M059J (cell line): ENCODE data around the gene AUTS2. TPM values are rescaled to one million over a fixed set of nuclear protein-coding genes. Genes with fewer than 3 reads are reported as not detected.

Experiments used
- DNase-seq: peaks from one replicate; pipeline ENCODE4 v3.0.0-alpha.2; 2012; ENCODE audit warnings: low read depth
- total RNA-seq: library from RNA; depleted of rRNA; stranded (reverse); fragments of >200 nt; shearing (Covaris generic); gene quantifications from 2 replicates; pipeline ENCODE4 v1.2.3, GENCODE V29; 2014

AUTS2 gene
- total RNA-seq, 1 experiment from 2014 or later: 6.9 TPM

DNA sequence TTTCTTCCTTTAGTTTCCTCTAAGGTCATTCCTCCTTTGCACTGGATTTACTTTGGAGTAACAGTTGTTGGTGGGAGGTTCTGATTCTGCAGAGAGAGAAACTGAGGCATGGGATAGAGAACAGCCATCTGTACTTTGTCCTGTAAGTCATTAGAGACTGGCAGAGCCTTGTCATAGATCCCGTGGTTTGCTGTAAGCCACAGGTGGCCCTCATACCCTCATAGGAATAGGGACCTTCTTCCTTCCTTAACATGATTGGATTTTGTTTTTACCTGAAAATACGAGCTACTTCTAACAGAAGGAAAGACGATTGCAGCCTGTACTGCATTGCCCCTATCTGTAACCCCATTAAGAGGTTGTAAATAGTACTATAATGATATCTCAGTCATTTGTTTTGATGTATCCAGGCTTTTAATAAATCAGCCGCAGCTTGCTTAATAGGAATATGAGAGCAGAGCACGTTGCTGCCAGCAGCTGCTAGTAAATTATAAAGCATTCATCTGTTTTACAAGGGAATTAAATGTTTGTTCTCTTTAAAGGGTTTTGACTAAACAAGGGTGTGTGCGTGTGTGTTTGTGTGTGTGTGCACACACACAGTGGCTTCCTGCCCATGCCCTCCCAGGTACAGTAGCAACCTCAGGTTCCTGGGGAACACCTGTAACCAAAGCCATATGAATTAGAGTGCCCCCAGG is 249.8 kb downstream of the AUTS2 start:
- no peak for DNase-seq

DNA sequence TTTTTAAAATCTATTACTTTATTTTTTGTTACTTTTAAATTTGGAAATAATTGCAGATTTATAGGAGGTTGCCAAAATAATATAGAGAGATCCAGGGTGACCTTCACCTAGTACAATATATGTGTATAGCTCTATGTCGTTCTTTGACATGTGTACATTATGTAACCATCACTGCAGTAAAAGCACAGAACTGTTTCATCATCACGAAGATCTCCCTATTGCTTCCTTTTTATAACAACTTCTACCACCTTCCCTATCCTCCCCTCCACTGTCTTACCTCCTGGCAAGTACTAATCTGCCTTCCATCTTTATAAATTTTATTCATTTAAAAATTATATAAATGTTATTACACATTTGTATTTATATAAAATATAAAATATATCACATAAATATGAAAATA is 251.0 kb downstream of the AUTS2 start:
- no peak for DNase-seq

DNA sequence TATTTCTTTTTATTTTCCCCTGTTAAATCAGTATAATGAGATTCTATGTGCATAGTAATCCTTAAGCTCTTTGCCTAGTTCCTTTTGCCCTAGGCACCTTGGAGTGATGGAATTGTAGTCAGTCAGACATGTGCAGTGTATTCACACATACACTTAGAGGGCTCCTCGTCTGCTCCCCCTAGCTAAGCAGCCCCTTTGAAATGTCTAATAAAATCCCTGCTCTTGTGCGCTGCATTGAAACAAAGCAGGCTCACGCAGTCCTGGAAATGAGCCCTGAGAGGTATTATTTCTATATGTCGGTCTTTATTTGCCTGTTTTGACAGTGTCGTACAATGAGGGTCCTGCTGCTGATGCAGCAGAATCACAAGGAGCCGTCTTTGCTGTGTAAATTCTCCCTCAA is 258.7 kb downstream of the AUTS2 start:
- no peak for DNase-seq

DNA sequence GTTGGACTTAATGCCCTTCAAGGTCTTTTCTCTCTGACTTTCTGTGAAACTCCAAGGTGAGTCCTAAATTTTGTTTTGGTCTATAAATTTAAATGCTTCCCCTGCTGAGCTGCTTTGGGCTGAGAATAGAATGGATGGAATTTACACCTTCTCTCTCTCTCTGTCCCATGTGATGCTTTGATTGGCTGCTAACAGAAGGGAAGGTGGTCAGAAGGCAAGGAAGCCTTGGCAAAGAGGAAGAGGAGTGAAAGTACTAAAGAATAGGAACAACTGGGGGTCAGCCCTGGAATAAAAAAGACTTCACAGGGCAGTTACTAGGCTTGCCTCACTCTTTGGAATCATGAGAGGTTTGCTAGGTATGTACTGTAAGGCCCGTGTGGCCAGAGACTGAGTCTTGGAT is 260.2 kb downstream of the AUTS2 start:
- DNase-seq: no peak

DNA sequence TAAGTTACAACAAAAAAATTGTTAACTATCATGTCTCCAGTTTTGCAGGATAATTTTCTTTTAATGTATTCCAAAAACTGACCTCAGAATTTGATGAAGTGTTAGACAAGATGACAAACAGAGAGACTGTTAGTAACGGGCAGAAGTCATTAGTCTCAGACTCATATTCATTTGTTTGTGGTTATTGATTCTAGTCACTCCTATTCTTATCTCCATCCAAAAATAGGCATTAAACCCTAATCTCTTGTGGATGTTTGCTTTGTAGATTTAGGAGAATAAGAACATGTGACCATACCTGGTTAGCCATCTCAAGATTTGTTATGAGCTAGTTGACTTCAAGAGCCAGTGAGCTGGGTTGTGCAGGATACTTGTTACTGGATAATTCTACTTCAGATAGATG is 261.1 kb downstream of the AUTS2 start:
- no peak for DNase-seq

DNA sequence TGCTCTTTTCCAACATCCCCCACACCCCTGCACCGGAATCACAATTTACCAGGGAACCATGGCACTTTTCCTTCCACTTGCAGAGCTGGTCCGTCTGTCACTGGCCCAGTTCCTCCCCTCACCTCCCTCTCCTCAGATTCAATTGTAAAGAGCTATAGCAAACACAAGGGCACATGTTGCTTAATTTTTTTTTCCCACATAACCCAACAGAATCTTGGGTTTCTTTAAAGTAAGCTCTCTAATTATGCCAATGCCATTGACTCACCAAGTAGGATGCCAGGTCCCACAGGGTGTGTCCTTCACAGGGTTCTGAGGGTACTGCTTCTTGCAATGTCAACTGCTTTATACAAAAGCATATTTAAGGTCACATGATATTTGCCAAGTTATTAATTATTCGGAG is 262.2 kb downstream of the AUTS2 start:
- DNase-seq: no peak

DNA sequence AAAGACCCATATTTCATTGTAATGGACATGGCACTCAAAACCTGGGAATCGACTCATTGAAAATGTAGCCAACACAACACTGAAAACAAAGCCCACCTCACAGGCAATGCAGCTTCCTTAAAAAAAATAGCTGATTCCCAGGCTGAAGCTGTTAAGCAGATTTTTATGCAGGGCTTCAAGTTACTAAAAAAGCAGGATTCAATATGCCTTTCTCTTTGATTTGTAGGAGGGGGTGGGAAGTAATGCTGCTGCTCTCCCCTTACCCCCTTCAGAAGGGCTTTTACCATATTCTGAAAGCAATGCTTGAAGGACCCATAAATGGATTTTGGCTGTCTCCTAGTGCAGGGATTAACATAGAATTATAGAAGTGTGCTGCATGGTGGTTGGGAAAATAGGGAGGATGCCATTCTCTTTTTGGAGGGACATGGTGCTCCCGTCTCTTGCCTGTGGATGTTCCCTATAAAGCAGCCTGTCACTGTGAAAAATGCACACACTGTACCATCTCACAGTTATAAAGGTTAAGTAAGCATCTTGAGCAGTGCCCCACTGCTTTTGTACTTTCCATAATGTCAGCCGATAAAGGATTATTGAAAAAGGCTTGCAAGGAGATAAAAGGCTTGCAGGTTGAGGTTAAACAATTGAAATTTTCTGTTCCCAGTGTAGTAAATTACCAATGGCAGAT is 262.8 kb downstream of the AUTS2 start:
- no peak for DNase-seq

DNA sequence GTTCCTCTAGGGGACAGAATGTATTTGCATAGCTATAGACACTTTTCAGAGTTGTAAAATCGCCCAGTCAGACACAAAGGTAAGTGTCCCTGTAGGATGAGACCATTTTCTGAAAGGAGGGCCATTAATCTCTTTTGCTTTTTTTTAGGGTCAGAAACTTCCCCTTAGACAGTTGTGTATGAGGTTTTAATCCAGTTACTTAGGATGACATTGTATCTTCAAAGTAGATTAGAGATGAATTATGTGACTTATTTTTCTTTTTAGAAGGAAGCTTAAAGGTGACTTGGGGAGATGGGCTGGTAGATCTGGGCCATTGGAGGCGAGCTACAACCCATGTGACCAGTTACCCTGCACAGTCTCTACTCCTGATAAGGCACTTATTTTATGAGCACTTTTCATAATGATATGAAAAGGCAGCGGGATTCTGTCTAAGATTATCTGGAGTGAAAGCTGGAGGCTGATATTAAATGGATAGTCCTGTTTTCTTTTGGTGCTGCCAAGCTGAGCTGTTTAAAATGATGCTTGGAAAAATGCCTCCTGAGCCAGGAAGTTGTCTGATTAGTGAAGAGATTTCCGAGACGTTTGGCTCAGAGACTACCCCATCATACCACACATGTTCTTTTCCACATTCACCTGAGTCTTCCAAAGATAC is 264.3 kb downstream of the AUTS2 start:
- DNase-seq: no peak

DNA sequence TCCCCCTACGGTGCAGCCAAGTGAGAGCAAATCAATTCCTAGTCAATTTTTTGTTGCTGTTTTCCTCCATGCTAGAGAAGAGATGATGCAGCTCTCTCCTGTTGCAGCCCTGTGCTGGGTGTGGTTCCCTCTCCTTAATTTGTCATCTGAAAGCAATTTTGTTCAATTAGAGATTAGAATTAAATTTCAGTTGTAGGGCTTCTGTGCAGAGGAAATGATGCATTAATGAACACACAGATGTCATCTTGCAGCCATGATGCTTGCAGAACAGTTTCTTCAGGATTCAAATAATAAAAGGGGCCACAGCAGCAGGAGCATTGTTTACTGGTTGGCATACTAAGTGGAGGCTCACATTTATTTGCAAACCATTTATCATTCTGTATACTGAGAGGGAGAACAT is 266.0 kb downstream of the AUTS2 start:
- DNase-seq: no peak

DNA sequence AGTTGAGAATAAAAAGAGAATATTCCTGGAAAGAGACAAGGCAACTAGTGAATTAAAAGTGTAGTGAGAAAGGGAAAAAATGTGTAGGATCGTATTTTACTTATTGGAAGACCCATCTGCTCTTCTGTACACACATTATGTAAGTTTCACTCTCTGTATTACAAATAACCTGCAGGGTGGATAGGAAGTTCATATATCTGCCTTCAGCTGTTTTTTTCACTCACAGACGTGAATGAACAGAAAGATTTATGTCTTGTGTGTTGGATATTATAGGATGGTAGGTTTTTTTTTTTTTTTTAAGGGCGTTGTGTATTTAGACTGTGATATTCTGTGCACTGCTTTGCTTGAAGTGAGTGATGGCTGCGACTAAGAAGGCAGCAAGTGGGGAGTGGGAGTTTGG is 266.5 kb downstream of the AUTS2 start:
- no peak for DNase-seq

DNA sequence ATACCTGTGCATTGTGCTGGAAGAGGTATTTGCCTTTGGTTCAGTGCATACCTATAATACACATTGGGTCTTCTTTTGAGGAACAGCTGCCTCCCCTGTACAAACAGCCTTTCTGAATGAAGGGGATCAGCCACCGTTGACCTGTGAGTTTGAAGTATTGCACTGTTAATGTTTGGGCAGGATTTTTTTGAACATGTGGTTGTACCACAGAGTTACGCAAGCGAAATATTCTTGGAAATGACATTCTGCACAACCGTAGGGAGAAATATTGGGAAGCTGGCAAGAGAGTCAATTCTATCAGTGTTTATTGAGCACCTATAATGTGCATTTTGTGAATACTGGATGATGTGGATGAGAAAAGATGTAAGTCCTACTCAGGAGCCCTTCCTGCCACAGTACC is 270.6 kb downstream of the AUTS2 start:
- DNase-seq: no peak

DNA sequence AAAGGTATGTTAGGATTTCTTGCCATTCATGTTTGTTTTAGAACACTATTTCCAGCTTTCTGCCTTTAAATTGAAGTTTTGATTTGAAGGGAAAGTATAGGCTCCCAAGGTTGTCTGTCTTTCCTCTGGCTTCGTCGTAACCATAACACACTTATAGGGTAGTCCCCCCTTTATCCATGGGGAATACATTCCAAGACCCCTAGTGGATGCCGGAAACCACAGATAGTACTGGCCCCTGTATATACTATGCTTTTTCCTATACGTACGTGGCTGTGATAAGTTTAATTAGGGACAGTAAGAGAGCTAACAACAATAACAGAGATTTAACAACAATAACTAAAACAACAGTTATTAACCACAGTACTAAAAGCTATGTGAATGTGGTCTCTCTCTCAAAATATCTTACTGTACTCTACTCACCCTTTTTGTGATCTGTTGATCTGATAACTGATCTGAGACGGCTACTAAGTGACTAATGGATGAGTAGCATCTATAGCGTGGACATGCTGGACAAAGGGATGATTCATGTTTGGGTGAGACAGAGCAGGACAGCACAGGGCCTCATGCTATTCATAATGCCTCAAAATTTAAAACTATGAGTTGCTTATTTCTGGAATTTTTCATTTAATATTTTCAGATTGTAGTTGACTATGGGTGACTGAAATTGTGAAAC is 273.1 kb downstream of the AUTS2 start:
- peak; percentile 88 for DNase-seq

DNA sequence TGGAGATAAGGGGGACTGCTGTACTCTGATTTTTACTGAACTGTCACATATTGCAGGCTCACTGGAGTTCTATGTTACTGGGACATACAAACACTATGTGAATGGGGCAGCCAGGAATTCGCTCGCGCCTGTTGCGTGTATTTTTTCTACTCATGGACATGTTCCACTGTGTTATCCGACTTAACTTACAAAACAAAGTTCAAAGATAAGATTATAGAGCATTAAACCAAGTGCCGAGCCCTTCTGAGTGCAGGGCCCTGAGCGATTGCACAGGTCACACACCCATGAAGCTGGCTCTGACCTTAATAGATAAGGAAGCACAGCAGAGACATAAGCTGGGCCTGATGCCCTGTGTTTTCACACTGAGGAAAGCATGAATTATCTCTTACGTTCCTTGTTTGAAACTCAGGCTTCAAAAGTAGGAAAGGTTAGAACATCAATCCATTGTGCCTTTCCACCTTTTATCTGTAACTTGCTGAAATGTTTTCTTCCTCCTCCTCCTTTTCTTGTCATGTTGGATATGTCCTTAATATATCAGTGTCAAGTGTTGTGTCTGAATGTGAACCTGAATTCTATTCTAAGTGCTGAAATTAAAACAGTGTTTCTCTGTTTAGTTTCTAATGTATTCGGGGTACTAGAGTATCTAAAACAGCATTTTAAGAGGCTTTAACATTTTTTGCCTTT is 273.8 kb downstream of the AUTS2 start:
- DNase-seq: no peak

DNA sequence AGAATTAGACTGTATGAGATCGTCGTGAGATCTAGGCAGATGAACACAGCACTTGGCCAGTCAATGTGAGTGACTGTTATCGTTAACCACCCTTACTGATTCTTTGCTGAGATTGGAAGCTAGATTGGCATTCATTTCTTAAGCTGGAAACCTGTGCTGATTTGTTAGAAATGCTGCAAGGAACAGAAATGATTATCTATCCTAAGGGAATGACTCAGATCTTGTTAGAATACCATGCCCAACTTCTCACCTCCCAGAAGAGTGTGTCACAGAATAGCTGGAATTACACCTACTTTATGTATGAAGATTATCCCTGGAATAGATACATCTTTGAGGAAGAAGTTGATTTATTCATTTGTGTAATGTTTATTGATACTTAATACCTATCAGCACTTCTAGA is 275.2 kb downstream of the AUTS2 start:
- DNase-seq: peak; percentile 25

DNA sequence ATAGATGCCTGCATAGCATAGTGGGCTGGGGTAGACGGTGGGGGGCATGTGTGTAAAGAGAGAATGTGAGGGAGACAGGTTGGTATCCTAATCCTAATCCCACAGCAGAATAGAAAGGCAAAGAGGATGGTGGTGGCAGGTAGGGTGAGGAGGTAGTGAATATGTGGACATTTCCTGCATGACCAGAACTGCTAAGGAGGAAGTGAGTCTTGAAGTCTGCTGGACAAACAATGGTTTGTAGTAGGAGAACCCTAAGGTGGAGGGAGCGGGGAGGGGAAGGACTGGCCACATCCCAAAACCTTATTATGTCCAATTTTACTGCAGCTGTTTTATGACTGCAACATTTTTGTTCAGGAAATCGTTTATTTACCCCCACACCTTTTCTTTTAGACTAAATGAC is 279.7 kb downstream of the AUTS2 start:
- no peak for DNase-seq

DNA sequence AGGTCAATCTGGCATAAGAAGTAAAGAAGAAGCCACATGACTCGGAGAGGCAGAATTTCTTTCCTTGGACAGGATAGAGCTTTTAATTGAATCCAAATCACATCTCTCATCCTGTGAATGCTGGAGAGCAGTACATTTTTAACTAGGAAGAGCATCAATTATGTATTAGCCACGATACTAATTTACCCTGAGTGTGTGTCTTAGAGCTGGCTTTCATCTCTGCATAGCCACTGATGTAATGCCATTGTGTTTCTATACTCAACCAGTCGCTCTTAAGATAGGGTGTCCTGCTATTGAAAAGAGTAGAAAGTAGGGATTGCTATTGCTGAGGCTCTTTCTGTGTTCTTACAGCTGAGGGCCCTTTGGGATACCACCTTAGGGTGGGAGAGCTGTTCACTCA is 280.3 kb downstream of the AUTS2 start:
- DNase-seq: no peak

DNA sequence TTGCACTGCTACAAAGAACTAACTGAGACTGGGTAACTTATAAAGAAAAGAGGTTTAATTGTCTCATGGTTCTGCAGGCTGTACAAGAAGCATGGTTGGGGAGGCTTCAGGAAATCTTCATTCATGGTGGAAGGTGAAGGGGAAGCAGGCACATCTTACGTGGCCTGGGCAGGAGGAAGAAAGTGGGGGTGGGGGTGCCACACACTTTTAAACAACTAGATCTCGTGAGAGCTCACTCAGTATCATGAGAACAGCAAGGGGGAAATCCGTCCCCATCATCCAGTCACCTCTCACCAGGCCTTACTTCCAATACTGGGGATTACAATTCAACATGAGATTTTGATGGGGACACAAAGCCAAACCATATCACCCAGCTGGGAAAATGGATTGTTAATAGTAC is 281.7 kb downstream of the AUTS2 start:
- no peak for DNase-seq

DNA sequence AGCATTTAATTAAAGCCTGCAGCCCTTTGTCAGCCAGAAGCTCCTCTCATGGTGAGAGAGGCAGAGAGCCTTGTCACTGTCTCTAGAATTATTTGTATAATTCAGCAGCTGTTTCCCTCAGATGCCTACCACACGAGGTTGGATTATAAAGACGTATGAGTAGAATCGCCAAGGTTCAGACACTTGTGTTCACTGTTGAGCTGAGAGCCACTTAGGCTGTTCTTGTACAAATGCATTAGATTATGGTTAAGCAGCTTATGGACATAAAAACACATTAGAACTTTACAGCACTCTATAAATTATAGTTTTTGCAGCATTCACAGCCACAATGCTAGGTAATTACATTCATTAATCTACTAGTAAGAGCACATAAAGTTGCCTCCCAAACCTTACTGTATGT is 282.6 kb downstream of the AUTS2 start:
- DNase-seq: no peak

DNA sequence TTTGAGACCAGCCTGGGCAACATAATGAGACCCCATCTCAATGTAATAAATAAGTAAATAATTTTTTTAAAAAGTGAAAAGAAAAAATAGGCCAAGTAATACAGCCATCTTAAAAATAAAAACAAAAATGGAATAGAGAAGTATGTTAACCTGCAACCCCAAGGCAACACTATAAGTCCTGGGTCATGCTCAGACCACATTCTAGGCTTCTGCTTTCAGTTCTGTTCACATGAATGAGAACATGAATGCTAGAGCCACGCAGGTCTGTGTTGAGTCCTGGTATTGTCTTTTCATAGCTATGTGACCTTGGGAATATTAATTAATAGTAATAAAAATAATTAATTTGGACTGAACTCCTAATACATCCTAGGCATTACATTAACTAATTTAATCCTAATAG is 284.0 kb downstream of the AUTS2 start:
- no peak for DNase-seq

DNA sequence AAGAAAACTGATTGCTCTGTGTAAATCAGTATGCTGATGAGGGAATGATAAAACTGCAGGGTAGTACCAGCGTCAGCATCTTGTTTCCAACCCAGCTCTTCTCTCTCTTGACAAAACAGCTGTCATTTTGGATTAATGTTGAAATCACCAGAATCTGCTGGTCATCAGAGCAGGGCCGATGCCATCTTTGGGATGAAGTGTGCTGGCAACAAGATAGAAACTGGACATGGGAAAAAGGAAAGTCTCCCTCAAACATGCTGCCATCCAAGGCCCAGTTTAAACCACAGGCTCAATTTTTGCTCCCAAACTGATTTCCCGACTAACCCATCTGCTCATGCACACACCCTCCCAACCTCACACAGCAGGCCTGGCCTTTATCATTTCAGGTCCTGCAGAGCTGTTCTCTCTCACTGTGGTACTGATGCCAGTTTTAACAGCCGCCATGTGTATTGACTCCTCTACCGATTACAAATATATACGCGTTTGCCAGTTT is 285.2 kb downstream of the AUTS2 start:
- DNase-seq: no peak

DNA sequence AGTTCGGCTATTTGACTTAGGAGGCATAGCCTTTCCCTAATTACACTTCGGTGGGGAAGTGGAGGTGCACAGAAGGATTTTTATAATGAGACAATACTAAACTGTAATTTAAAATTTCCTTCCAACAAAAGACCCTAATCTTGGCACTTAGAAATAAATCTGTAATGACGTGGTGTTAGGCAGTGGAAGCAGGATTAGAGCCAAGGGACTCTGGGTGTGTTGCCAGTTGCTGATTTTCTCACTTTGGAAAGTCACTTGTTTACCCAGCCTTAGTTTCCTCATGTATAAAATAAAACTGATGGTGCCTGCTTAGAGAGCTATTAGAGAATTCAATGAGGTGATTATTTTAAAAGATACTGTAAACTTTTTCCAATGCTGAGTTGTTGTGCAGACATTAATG is 287.2 kb downstream of the AUTS2 start:
- DNase-seq: no peak
